GM12878 (cell line): Measurements from ENCODE around the gene PTPRQ.

Experiments used
- CTCF ChIP-seq, 3 experiments: IDR thresholded peaks in 2 of 3; conservative IDR thresholded peaks in 1 of 3; 2 replicates each; pipeline ENCODE4 v1.5.1; 2011; ENCODE audit warnings: low read depth in 3 of 3, low read length in 3 of 3, mild to moderate bottlenecking in 3 of 3, control low read depth in 2 of 3, moderate library complexity in 2 of 3, inconsistent platforms in 1 of 3, mixed read lengths in 1 of 3; ENCODE audit not compliant: control insufficient read depth in 2 of 3, insufficient read depth in 1 of 3; ENCODE audit errors: extremely low read depth in 1 of 3
- EGR1 ChIP-seq, 2 experiments: IDR thresholded peaks; 1 replicate in 1 of 2; 2 replicates in 1 of 2; pipeline ENCODE4 v1.6.1; 2011 to 2012; ENCODE audit warnings: low read depth in 2 of 2, low read length in 2 of 2, borderline replicate concordance in 1 of 2, mild to moderate bottlenecking in 1 of 2, moderate library complexity in 1 of 2
- JUND ChIP-seq: IDR thresholded peaks from 2 replicates; pipeline ENCODE4 v1.6.1; 2012; ENCODE audit warnings: low read depth, mild to moderate bottlenecking, low read length, improper control_type of control experiment, moderate library complexity
- KDM1A ChIP-seq: fragments of 200-600 bp; sonication (generic); IDR thresholded peaks from 2 replicates; pipeline ENCODE4 v1.6.1; 2016; ENCODE audit warnings: borderline replicate concordance
- NFYA ChIP-seq: IDR thresholded peaks from 2 replicates; pipeline ENCODE4 v1.6.1; 2011; ENCODE audit warnings: low read depth, mild to moderate bottlenecking, low read length, improper control_type of control experiment, borderline replicate concordance
- TF ChIP-seq, protein P1 (sequence below): IDR thresholded peaks from 2 replicates; pipeline ENCODE4 v1.6.1; 2011; ENCODE audit warnings: borderline replicate concordance, low read depth, mild to moderate bottlenecking, moderate library complexity, low read length; ENCODE audit not compliant: insufficient read depth, poor library complexity, severe bottlenecking
- TF ChIP-seq, protein P2 (sequence below): IDR thresholded peaks from 2 replicates; pipeline ENCODE4 v1.6.1; 2011; ENCODE audit warnings: borderline replicate concordance, low read depth, mild to moderate bottlenecking, moderate library complexity, mixed read lengths, low read length; ENCODE audit not compliant: insufficient read depth; ENCODE audit errors: extremely low read length

- TF ChIP-seq EGR1 (IDR thresholded peaks at IDR 0.05; ENCODE audit: borderline replicate concordance in 1 of 2, low read depth in 2 of 2, low read length in 2 of 2): no peak
- no peak for TF ChIP-seq CTCF (IDR thresholded peaks at IDR 0.05 in 2 of 3, conservative IDR thresholded peaks at IDR 0.05 in 1 of 3; ENCODE audit: control insufficient read depth in 2 of 3, extremely low read depth in 1 of 3, insufficient read depth in 1 of 3, low read depth in 3 of 3, low read length in 3 of 3)
- no peak for TF ChIP-seq JUND
- TF ChIP-seq, protein P1, sequence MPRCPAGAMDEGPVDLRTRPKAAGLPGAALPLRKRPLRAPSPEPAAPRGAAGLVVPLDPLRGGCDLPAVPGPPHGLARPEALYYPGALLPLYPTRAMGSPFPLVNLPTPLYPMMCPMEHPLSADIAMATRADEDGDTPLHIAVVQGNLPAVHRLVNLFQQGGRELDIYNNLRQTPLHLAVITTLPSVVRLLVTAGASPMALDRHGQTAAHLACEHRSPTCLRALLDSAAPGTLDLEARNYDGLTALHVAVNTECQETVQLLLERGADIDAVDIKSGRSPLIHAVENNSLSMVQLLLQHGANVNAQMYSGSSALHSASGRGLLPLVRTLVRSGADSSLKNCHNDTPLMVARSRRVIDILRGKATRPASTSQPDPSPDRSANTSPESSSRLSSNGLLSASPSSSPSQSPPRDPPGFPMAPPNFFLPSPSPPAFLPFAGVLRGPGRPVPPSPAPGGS: no peak
- no peak for TF ChIP-seq NFYA
- TF ChIP-seq, protein P2, sequence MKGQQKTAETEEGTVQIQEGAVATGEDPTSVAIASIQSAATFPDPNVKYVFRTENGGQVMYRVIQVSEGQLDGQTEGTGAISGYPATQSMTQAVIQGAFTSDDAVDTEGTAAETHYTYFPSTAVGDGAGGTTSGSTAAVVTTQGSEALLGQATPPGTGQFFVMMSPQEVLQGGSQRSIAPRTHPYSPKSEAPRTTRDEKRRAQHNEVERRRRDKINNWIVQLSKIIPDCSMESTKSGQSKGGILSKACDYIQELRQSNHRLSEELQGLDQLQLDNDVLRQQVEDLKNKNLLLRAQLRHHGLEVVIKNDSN: no peak
- TF ChIP-seq KDM1A: no peak
These were observed 273.8 kb downstream of the PTPRQ start for GRCh38 chr12:80717856-80718255.
